Erythroblast (primary cell): ENCODE results near the gene HOXC13.
A peak's percentile ranks its signal among the peaks of the same experiment; 100 is the strongest.

ENCODE experiments used
- DNase-seq, 2 experiments: peaks; one replicate each; lab custom pipeline; 2025; lab: John Stamatoyannopoulos, UW
- GATA1 ChIP-seq: IDR thresholded peaks from 2 replicates; pipeline ENCODE4 v1.6.1; 2011; ENCODE audit warnings: low read depth, mild to moderate bottlenecking, control low read depth, low read length, moderate library complexity
- POLR2A ChIP-seq: IDR thresholded peaks from 2 replicates; pipeline ENCODE4 v1.6.1; 2011; ENCODE audit warnings: mild to moderate bottlenecking, low read length

Gene HOXC13

GRCh38 chr12:53938326-53939140, at the start of gene HOXC13:
Gene HOXC13, plus strand, starts transcription at chr12:53938831. Its CDS starts 76 bp downstream, at chr12:53938907.
- TF ChIP-seq GATA1: no peak
- no peak for TF ChIP-seq POLR2A
- peak; percentile 37 to 65 for DNase-seq

GRCh38 chr12:53890081-53890480, 48.5 kb upstream of the HOXC13 start:
- no peak for DNase-seq
- TF ChIP-seq GATA1: no peak
- TF ChIP-seq POLR2A: no peak

- TF ChIP-seq GATA1 (no peak), POLR2A (no peak)
- no peak for DNase-seq
Measured at GRCh38 chr12:53892762-53893395, 45.8 kb upstream of the HOXC13 start.

GRCh38 chr12:53899230-53899629, 39.4 kb upstream of the HOXC13 start:
- no peak for TF ChIP-seq POLR2A
- no peak for TF ChIP-seq GATA1
- DNase-seq: no peak

GRCh38 chr12:53907103-53907502, 31.5 kb upstream of the HOXC13 start:
- TF ChIP-seq POLR2A (no peak), GATA1 (no peak)
- no peak for DNase-seq

- no peak for TF ChIP-seq POLR2A
- TF ChIP-seq GATA1: no peak
- no peak for DNase-seq
Measured at GRCh38 chr12:53916788-53917655, 21.6 kb upstream of the HOXC13 start.

GRCh38 chr12:53924521-53925405, 13.9 kb upstream of the HOXC13 start:
- no peak for DNase-seq
- no peak for TF ChIP-seq POLR2A
- TF ChIP-seq GATA1: no peak

GRCh38 chr12:53927220-53928029, 11.2 kb upstream of the HOXC13 start:
- TF ChIP-seq POLR2A: no peak
- no peak for TF ChIP-seq GATA1
- no peak for DNase-seq

- TF ChIP-seq POLR2A (no peak), GATA1 (no peak)
- DNase-seq: no peak
Measured at GRCh38 chr12:53928054-53928835, 10.4 kb upstream of the HOXC13 start.

GRCh38 chr12:53929527-53929926, 9.1 kb upstream of the HOXC13 start:
- TF ChIP-seq POLR2A (no peak), GATA1 (no peak)

GRCh38 chr12:53930591-53931255, 7.9 kb upstream of the HOXC13 start:
- TF ChIP-seq GATA1 (no peak), POLR2A (no peak)
- DNase-seq: no peak

More at GRCh38 chr12:53929527-53929926, 9.1 kb upstream of the HOXC13 start:
- DNase-seq: no peak
